ENCODE data around the gene TOLLIP. TPM values are rescaled to one million over a fixed set of nuclear protein-coding genes. Genes with fewer than 3 reads are reported as not detected.

TOLLIP gene
- total and polyA plus RNA-seq, 2 of the 4 experiments (the other 2 are of a cell fraction): 19.7 to 42.9 TPM

DNA sequence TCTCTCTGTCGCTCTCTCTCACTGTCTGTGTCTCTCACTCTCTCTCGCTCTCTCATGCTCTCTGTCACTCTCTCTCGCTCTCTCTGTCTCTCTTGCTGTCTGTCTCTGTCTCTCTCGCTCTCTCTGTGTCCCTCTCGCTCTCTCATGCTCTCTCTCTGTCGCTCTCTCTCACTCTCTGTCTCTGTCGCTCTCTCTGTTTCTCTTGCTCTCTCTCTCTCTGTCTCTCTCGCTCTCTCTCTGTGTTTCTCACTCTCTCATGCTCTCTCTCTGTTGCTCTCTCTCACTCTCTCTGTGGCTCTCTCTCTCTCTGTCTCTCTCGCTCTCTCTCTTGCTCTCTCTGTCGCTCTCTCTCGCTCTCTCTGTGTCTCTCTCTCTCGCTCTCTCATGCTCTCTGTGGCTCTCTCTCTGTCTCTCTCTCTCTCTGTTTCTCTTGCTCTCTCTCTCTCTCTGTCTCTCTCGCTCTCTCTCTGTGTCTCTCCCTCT, 47.1 kb upstream of the TOLLIP start:
- dilution Hi-C loops (cut with HindIII; ENCODE audit: low sequenced_read_pairs, unreplicated experiment): no loop called here
- no peak overlapping the region for H3K27ac ChIP-seq (ENCODE audit: insufficient read depth, low read length)
- no peak overlapping the region for H4K5ac ChIP-seq (ENCODE audit: low read depth, low read length)
- in situ Hi-C loops (cut with MboI; ENCODE audit: low sequenced_read_pairs): no loop called here
- no peak for ATAC-seq (ENCODE audit: low read depth)
- no peak overlapping the region for H3K4me3 ChIP-seq (ENCODE audit: insufficient read depth, low read depth, low read length)
- no peaks in the 10 kb centered on the region for H3K36me3 ChIP-seq (ENCODE audit: control insufficient read depth, insufficient read depth, low read length)
- H4K20me1 ChIP-seq (ENCODE audit: insufficient read depth, low read length): no peaks in the 10 kb centered on the region
- CTCF ChIA-PET: no interaction called here
- H2BK120ac ChIP-seq (ENCODE audit: low read depth, low read length): no peak overlapping the region
- intact Hi-C loops (cut with micrococcal nuclease): no loop called here
- no peak overlapping the region for H3K56ac ChIP-seq (ENCODE audit: extremely low read depth, insufficient read depth, low read length)
- H3K9me1 ChIP-seq (ENCODE audit: insufficient read depth, low read length): no peaks in the 10 kb centered on the region
- TF ChIP-seq MAZ (IDR thresholded peaks at IDR 0.05; ENCODE audit: borderline replicate concordance, low read depth, low read length) (no peak), RCOR1 (IDR thresholded peaks at IDR 0.05; ENCODE audit: insufficient replicate concordance, low read length) (no peak), CHD1 (IDR thresholded peaks at IDR 0.05; ENCODE audit: low read depth, low read length) (no peak), RFX5 (IDR thresholded peaks at IDR 0.05; ENCODE audit: low read depth, low read length) (no peak), CEBPB (IDR thresholded peaks at IDR 0.05; ENCODE audit: low read depth, low read length) (no peak), POLR2A (IDR thresholded peaks at IDR 0.05; ENCODE audit: low read depth, low read length) (no peak), FOS (IDR thresholded peaks at IDR 0.05; ENCODE audit: low read depth, low read length) (no peak), MAFK (IDR thresholded peaks at IDR 0.05; ENCODE audit: low read depth, low read length) (no peak)
- TF ChIP-seq, protein P1, sequence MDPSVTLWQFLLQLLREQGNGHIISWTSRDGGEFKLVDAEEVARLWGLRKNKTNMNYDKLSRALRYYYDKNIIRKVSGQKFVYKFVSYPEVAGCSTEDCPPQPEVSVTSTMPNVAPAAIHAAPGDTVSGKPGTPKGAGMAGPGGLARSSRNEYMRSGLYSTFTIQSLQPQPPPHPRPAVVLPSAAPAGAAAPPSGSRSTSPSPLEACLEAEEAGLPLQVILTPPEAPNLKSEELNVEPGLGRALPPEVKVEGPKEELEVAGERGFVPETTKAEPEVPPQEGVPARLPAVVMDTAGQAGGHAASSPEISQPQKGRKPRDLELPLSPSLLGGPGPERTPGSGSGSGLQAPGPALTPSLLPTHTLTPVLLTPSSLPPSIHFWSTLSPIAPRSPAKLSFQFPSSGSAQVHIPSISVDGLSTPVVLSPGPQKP (IDR thresholded peaks at IDR 0.05; ENCODE audit: borderline replicate concordance, low read depth, low read length): no peak
- TF ChIP-seq, protein P2, sequence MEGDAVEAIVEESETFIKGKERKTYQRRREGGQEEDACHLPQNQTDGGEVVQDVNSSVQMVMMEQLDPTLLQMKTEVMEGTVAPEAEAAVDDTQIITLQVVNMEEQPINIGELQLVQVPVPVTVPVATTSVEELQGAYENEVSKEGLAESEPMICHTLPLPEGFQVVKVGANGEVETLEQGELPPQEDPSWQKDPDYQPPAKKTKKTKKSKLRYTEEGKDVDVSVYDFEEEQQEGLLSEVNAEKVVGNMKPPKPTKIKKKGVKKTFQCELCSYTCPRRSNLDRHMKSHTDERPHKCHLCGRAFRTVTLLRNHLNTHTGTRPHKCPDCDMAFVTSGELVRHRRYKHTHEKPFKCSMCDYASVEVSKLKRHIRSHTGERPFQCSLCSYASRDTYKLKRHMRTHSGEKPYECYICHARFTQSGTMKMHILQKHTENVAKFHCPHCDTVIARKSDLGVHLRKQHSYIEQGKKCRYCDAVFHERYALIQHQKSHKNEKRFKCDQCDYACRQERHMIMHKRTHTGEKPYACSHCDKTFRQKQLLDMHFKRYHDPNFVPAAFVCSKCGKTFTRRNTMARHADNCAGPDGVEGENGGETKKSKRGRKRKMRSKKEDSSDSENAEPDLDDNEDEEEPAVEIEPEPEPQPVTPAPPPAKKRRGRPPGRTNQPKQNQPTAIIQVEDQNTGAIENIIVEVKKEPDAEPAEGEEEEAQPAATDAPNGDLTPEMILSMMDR (conservative IDR thresholded peaks at IDR 0.05; ENCODE audit: low read depth, low read length): no peak
- no peak overlapping the region for H3K23ac ChIP-seq (ENCODE audit: low read depth, low read length)
- no peak for DNase-seq
- H2AFZ ChIP-seq (replicated peaks; ENCODE audit: low read length, poor library complexity): no peak overlapping the region
- no peak overlapping the region for H2BK20ac ChIP-seq (ENCODE audit: low read depth, low read length)
- H3K4me1 ChIP-seq (ENCODE audit: control insufficient read depth, insufficient read depth, low read length): peaks cover 5% of the 10 kb centered on the region
- no peak overlapping the region for H2AK5ac ChIP-seq (ENCODE audit: low read depth, low read length)
- 71% methylated on average over 12 of the region's 13 CpGs; no CpG with 5 or more reads in 1 of the 2 experiments for WGBS, 2 experiments (ENCODE audit: extremely low coverage in 2 of 2, insufficient read length in 1 of 2)
- H4K91ac ChIP-seq (ENCODE audit: insufficient read depth, low read depth, low read length): no peak overlapping the region
- no peak overlapping the region for H3K14ac ChIP-seq (replicated peaks; ENCODE audit: low read depth, low read length)
- no peak overlapping the region for H3K18ac ChIP-seq (ENCODE audit: low read depth, low read length)
- no peak overlapping the region for H2BK15ac ChIP-seq (ENCODE audit: low read depth, low read length)
- no peak overlapping the region for H2AK9ac ChIP-seq (replicated peaks; ENCODE audit: low read depth, low read length, poor library complexity)
- no peak overlapping the region for H3K9ac ChIP-seq (ENCODE audit: low read depth, low read length)
- peaks cover 18% of the 10 kb centered on the region for H3K27me3 ChIP-seq (ENCODE audit: control insufficient read depth, insufficient read depth, low read length)
- H3K4ac ChIP-seq (ENCODE audit: low read depth, low read length): no peak overlapping the region; the same call in 1 of the 2 replicates
- no peak overlapping the region for H3K4me2 ChIP-seq (ENCODE audit: low read depth, low read length)
- no TSS peak for BruUV-seq (replicated peaks)
- POLR2A ChIA-PET (ENCODE audit: unreplicated experiment): no interaction called here
- H2BK5ac ChIP-seq (ENCODE audit: low read depth, low read length, poor library complexity, severe bottlenecking): no peak overlapping the region
- H3K79me1 ChIP-seq (ENCODE audit: low read depth in 1 of 2, low read length in 2 of 2): no peaks in the 10 kb centered on the region
- no peaks in the 10 kb centered on the region for H3K9me3 ChIP-seq (ENCODE audit: control insufficient read depth, insufficient read depth, low read length)
- H4K8ac ChIP-seq (ENCODE audit: low read depth in 2 of 2, low read length in 2 of 2): no peak overlapping the region

All from IMR-90 (cell line).